ENCODE results near the gene CACHD1.

The CACHD1 gene

DNA sequence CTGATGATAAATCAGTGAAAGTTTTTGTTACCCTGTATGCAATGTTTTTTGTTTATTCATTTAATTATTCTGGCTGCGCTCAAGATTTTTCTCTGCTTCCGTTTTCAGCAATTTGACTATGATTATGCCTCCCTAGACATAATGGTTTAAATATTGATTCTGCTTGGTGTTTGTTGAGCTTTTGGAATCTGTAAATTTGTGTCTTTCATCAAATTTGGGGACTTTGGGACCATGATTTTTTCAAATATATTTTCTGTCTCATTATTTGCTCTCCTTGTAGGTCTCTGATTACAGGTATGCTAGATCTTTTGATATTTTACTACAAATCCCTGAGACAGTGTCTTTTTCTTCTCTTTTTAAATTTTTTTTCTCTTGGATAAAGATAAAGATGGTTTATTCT, 92.1 kb downstream of the CACHD1 start:
- no peak for TF ChIP-seq SPI1 (IDR thresholded peaks at IDR 0.05; ENCODE audit: borderline replicate concordance, low read depth)
- TF ChIP-seq, protein P1, sequence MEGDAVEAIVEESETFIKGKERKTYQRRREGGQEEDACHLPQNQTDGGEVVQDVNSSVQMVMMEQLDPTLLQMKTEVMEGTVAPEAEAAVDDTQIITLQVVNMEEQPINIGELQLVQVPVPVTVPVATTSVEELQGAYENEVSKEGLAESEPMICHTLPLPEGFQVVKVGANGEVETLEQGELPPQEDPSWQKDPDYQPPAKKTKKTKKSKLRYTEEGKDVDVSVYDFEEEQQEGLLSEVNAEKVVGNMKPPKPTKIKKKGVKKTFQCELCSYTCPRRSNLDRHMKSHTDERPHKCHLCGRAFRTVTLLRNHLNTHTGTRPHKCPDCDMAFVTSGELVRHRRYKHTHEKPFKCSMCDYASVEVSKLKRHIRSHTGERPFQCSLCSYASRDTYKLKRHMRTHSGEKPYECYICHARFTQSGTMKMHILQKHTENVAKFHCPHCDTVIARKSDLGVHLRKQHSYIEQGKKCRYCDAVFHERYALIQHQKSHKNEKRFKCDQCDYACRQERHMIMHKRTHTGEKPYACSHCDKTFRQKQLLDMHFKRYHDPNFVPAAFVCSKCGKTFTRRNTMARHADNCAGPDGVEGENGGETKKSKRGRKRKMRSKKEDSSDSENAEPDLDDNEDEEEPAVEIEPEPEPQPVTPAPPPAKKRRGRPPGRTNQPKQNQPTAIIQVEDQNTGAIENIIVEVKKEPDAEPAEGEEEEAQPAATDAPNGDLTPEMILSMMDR (IDR thresholded peaks at IDR 0.05; ENCODE audit: insufficient read depth, low read length), result no peak
- no peak for TF ChIP-seq POLR2AphosphoS5 (IDR thresholded peaks at IDR 0.05; ENCODE audit: low read depth)
- TF ChIP-seq, protein P2, sequence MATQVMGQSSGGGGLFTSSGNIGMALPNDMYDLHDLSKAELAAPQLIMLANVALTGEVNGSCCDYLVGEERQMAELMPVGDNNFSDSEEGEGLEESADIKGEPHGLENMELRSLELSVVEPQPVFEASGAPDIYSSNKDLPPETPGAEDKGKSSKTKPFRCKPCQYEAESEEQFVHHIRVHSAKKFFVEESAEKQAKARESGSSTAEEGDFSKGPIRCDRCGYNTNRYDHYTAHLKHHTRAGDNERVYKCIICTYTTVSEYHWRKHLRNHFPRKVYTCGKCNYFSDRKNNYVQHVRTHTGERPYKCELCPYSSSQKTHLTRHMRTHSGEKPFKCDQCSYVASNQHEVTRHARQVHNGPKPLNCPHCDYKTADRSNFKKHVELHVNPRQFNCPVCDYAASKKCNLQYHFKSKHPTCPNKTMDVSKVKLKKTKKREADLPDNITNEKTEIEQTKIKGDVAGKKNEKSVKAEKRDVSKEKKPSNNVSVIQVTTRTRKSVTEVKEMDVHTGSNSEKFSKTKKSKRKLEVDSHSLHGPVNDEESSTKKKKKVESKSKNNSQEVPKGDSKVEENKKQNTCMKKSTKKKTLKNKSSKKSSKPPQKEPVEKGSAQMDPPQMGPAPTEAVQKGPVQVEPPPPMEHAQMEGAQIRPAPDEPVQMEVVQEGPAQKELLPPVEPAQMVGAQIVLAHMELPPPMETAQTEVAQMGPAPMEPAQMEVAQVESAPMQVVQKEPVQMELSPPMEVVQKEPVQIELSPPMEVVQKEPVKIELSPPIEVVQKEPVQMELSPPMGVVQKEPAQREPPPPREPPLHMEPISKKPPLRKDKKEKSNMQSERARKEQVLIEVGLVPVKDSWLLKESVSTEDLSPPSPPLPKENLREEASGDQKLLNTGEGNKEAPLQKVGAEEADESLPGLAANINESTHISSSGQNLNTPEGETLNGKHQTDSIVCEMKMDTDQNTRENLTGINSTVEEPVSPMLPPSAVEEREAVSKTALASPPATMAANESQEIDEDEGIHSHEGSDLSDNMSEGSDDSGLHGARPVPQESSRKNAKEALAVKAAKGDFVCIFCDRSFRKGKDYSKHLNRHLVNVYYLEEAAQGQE (IDR thresholded peaks at IDR 0.05; ENCODE audit: insufficient replicate concordance, low read depth), result no peak
- no peak for TF ChIP-seq GABPA (IDR thresholded peaks at IDR 0.05; ENCODE audit: low read depth)
- peaks cover 2% of the 10 kb centered on the region for H3K27me3 ChIP-seq (ENCODE audit: insufficient read depth, poor library complexity, severe bottlenecking)
- H3K27ac ChIP-seq (replicated peaks), result no peak overlapping the region
- H3K4me3 ChIP-seq (replicated peaks; ENCODE audit: insufficient read depth, low read length), result no peak overlapping the region
- no peak for DNase-seq (ENCODE audit: low read depth in 1 of 2, low spot score in 1 of 2)

DNA sequence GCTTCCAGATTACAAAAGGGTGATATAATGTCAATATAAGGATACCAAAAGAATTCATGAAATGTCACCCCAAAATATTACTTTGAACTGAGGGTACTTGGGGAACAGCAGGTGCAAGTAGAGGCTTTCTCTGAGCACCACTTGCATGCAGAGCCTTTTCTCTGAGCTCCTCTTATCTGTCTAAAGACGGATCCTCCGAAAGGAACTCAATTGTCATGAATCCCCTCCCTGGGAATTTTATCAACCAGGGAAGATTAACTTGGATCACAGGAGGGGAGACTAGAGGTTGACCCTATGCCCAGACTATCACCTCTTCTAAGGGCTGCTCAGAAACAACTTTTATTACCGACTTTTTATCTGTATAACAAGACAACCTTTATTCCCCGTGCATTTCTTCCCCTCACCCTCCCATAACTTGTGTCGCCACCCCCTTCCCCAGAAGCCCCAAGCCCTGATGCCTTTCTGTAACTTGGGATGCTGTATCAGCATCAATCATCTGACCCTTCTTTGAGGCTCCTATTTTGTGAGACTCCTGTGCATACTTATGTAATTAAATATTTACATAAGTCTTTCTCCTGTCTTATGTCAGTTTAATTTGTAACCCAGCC, 94.1 kb downstream of the CACHD1 start:
- no peak overlapping the region for H3K27ac ChIP-seq (replicated peaks)
- no peak for DNase-seq (ENCODE audit: low read depth in 1 of 2, low spot score in 1 of 2)
- peaks cover 2% of the 10 kb centered on the region for H3K27me3 ChIP-seq (ENCODE audit: insufficient read depth, poor library complexity, severe bottlenecking)
- H3K4me3 ChIP-seq (replicated peaks; ENCODE audit: insufficient read depth, low read length), result no peak overlapping the region
- TF ChIP-seq, protein P2 (IDR thresholded peaks at IDR 0.05; ENCODE audit: insufficient replicate concordance, low read depth), result no peak

DNA sequence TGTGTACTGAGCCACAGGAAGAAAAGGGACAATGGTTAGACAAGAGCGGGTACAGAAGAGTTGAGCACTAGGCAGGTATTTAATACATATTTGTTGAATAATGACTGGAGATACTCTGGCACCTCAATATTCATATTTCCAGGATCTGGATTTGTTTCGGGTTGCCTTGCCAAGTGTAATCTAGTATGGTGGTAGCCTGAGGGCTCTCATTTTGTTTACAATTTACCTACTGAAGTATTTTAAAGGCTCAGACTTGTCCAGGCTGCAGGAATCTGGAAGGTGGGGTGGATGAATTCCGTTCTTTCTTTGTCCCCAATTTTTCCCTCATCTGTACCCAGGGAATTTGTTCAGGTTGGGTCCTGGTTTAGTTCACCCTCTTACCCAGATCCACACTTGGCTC, 95.0 kb downstream of the CACHD1 start:
- no peak for DNase-seq (ENCODE audit: low read depth in 1 of 2, low spot score in 1 of 2)
- Histone ChIP-seq H3K4me3 (replicated peaks; ENCODE audit: insufficient read depth, low read length) (no peak overlapping the region), H3K27ac (replicated peaks) (no peak overlapping the region), H3K27me3 (ENCODE audit: insufficient read depth, poor library complexity, severe bottlenecking) (peaks cover 2% of the 10 kb centered on the region)
- TF ChIP-seq, protein P1 (IDR thresholded peaks at IDR 0.05; ENCODE audit: insufficient read depth, low read length), result no peak
- no peak for TF ChIP-seq GABPA (IDR thresholded peaks at IDR 0.05; ENCODE audit: low read depth)
- no peak for TF ChIP-seq POLR2AphosphoS5 (IDR thresholded peaks at IDR 0.05; ENCODE audit: low read depth)
- no peak for TF ChIP-seq SPI1 (IDR thresholded peaks at IDR 0.05; ENCODE audit: borderline replicate concordance, low read depth)
- TF ChIP-seq, protein P2 (IDR thresholded peaks at IDR 0.05; ENCODE audit: insufficient replicate concordance, low read depth), result no peak

Data from HL-60 (cell line).